IgD-negative memory B cell (primary cell): ENCODE data around the gene CYBA. TPM values are rescaled to one million over a fixed set of nuclear protein-coding genes. Genes with fewer than 3 reads are reported as not detected.
A peak's percentile ranks its signal among the peaks of the same experiment; 100 is the strongest.

ENCODE experiments used
- H3K27ac Mint-ChIP-seq, 3 donors: one replicate each; pipeline ENCODE4 v1.8.0; 2020 to 2022; ENCODE audit warnings: mild to moderate bottlenecking in 3 of 3, mixed read lengths in 3 of 3, moderate library complexity in 1 of 3
- H3K27me3 Mint-ChIP-seq: one replicate; pipeline ENCODE4 v1.8.0; 2021; ENCODE audit warnings: mixed read lengths
- H3K36me3 Mint-ChIP-seq: one replicate; pipeline ENCODE4 v1.8.0; 2020; ENCODE audit warnings: mild to moderate bottlenecking, mixed read lengths
- H3K4me1 Mint-ChIP-seq, 3 donors: one replicate each; pipeline ENCODE4 v1.8.0; 2020 to 2022; ENCODE audit warnings: mixed read lengths in 3 of 3, mild to moderate bottlenecking in 1 of 3
- H3K4me3 Mint-ChIP-seq, 4 donors: one replicate each; pipeline ENCODE4 v1.8.0; 2020 to 2022; ENCODE audit warnings: mild to moderate bottlenecking in 4 of 4, mixed read lengths in 4 of 4, moderate library complexity in 3 of 4
- H3K9me3 Mint-ChIP-seq, 3 donors: one replicate each; pipeline ENCODE4 v1.8.0; 2020 to 2021; ENCODE audit warnings: mixed read lengths in 3 of 3, mild to moderate bottlenecking in 1 of 3
- polyA plus RNA-seq: library from polyadenylated mRNA; unstranded; fragments of 300-500 nt; fragmentation: Illumina TruSeq; gene quantifications from one replicate; pipeline ENCODE4 v1.2.3, GENCODE V29; 2021

The CYBA gene
- polyA plus RNA-seq, 1 donor from 2014 or later: 1,890 TPM

GRCh38 chr16:88649924-88650748 is 717 bp downstream of the CYBA start:
- no peaks in the 10 kb centered on the region for H3K9me3 Mint-ChIP-seq
- H3K36me3 Mint-ChIP-seq: peaks cover 2% of the 10 kb centered on the region
- no peaks in the 10 kb centered on the region for H3K27me3 Mint-ChIP-seq
- peaks cover 8 to 15% (median 13%) of the 10 kb centered on the region in 3 donors for H3K4me1 Mint-ChIP-seq
- peak overlapping the region; percentile 98 to 99 (median 99) for H3K27ac Mint-ChIP-seq
- peak overlapping the region; percentile 94 to 99 (median 97) for H3K4me3 Mint-ChIP-seq

- Mint-ChIP-seq H3K27ac (peak overlapping the region; percentile 97 to 99 (median 98)), H3K36me3 (peaks cover 2% of the 10 kb centered on the region), H3K27me3 (no peaks in the 10 kb centered on the region), H3K4me3 (peak overlapping the region; percentile 94 to 99 (median 97)), H3K9me3 (no peaks in the 10 kb centered on the region), H3K4me1 (peaks cover 9 to 17% (median 15%) of the 10 kb centered on the region in 3 donors)
These were observed 1.5 kb downstream of the CYBA start for GRCh38 chr16:88649195-88649923.

- Mint-ChIP-seq H3K27me3 (no peaks in the 10 kb centered on the region), H3K27ac (peak overlapping the region in 1 of 3 donors; percentile 42), H3K36me3 (no peaks in the 10 kb centered on the region), H3K4me3 (peak overlapping the region in 1 of 4 donors; percentile 65), H3K9me3 (no peaks in the 10 kb centered on the region), H3K4me1 (peaks cover 9 to 20% (median 15%) of the 10 kb centered on the region in 3 donors)
These were observed 3.4 kb downstream of the CYBA start for GRCh38 chr16:88647178-88648070.

DNA sequence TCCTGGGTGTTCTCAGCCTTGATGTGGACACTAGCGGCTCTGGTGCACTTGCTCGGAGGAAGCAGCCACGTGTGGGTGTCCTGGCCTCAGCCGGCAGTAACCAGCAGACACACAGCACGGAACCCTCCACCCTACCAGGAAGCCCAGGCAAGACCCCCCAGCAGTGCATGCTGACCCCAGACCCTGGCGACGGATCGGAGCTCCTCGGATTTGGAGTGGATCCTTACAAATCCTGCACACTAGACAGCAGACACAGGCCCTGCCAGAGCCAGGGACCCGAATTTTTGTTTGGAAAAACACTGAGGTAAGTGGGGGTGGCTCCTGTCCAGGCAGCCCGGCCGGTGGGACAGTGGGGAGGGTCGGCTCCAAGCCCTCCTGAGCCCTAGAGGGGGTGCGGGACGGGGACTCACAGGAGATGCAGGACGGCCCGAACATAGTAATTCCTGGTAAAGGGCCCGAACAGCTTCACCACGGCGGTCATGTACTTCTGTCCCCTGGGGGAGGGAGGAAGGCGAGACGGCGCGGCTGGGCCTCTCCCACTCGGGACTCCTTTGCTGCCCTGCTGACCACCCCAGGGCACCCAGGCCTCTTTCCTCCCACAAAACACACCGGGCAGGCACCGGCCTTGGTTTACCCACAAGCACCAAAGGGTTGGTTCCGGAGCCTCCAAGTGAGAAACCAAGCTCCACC is 4.4 kb downstream of the CYBA start:
- no peaks in the 10 kb centered on the region for H3K36me3 Mint-ChIP-seq
- peak overlapping the region in 2 of 3 donors; percentile 42 to 71 for H3K27ac Mint-ChIP-seq
- H3K4me3 Mint-ChIP-seq: peak overlapping the region in 3 of 4 donors; percentile 32 to 70 (median 43)
- H3K27me3 Mint-ChIP-seq: no peaks in the 10 kb centered on the region
- H3K4me1 Mint-ChIP-seq: peaks cover 12 to 17% (median 15%) of the 10 kb centered on the region in 3 donors
- H3K9me3 Mint-ChIP-seq: no peaks in the 10 kb centered on the region

DNA sequence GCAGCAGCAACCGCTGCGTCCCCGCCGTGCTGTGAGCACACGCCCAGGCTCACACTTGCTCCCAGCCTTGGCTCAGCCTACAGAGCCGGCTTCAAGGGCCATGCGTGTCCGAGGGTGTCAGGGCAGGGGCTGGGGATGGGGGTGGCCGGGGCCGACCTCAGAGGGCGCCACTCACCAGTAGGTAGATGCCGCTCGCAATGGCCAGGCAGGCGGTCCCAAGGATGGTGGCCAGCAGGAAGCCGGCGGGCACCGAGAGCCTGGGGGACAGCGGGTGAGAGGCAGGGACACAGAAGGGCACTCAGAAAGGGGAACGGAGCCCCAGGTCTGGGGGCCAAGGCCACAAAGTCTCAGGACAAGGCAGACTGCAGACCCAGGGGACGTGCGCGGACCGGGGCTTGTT is 4.9 kb downstream of the CYBA start:
- H3K9me3 Mint-ChIP-seq: no peaks in the 10 kb centered on the region
- peaks cover 10 to 18% (median 10%) of the 10 kb centered on the region in 3 donors for H3K4me1 Mint-ChIP-seq
- no peaks in the 10 kb centered on the region for H3K36me3 Mint-ChIP-seq
- H3K4me3 Mint-ChIP-seq: peak overlapping the region in 1 of 4 donors; percentile 43
- H3K27ac Mint-ChIP-seq: peak overlapping the region in 2 of 3 donors; percentile 35 to 42
- H3K27me3 Mint-ChIP-seq: no peaks in the 10 kb centered on the region

- peaks cover under 1% of the 10 kb centered on the region for H3K27me3 Mint-ChIP-seq
- H3K27ac Mint-ChIP-seq: peak overlapping the region in 2 of 3 donors; percentile 35 to 87
- peak overlapping the region in 2 of 4 donors; percentile 68 to 72 for H3K4me3 Mint-ChIP-seq
- H3K4me1 Mint-ChIP-seq: peaks cover 10 to 21% (median 14%) of the 10 kb centered on the region in 3 donors
- H3K36me3 Mint-ChIP-seq: no peaks in the 10 kb centered on the region
- H3K9me3 Mint-ChIP-seq: no peaks in the 10 kb centered on the region
These were observed 5.4 kb downstream of the CYBA start for GRCh38 chr16:88645455-88645854.

GRCh38 chr16:88643644-88643932 is 7.3 kb downstream of the CYBA start:
- H3K36me3 Mint-ChIP-seq: no peaks in the 10 kb centered on the region
- H3K9me3 Mint-ChIP-seq: peaks cover 0 to 3% (median 0%) of the 10 kb centered on the region in 3 donors
- H3K27me3 Mint-ChIP-seq: peaks cover 6% of the 10 kb centered on the region
- H3K4me3 Mint-ChIP-seq: peak overlapping the region in 1 of 4 donors; percentile 42
- peak overlapping the region in 1 of 3 donors; percentile 33 for H3K27ac Mint-ChIP-seq
- H3K4me1 Mint-ChIP-seq: peaks cover 15 to 23% (median 17%) of the 10 kb centered on the region in 3 donors

- H3K4me1 Mint-ChIP-seq: peaks cover 16 to 24% (median 18%) of the 10 kb centered on the region in 3 donors
These were observed 7.8 kb downstream of the CYBA start for GRCh38 chr16:88642881-88643643.

DNA sequence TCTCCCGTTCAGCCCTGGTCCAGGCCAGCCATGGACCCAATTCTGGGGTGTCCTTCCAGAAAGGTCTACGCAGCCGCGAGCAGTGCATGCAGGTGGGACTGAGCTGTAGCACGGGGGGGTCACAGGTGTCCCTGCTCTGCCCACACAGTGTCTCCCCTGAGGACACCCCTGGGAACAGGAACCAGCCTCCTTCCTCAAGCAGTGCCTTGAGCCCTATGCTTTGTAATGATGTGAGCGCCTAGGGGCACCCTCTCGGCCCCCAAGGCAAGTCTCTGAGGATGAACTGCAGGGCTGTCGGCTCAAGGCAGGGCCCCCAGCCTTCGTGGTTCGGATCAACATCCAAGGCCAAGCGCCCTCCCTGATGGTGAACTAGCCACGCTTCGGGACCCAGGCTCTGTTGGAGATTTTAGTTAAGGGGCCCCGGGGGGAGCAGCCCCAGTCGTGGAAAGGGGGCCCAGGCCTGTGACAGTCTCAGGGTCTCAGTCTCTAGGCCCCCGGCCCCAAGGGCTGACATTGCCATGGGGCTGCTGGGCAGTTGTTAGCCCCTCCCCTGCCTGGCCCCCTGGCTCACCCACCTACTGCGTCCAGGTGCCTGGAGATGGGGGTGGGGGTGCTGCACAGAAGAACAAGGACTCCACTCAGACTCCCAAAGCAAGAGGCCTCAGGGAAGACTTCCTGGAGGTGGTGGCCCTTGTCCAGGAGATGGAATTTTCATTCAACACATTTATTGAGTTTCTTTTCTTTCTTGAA is 10.2 kb downstream of the CYBA start:
- H3K27me3 Mint-ChIP-seq: peaks cover 19% of the 10 kb centered on the region
- H3K9me3 Mint-ChIP-seq: peaks cover 0 to 3% (median 1%) of the 10 kb centered on the region in 3 donors
- peak overlapping the region; percentile 81 to 96 (median 95) for H3K27ac Mint-ChIP-seq
- H3K4me3 Mint-ChIP-seq: peak overlapping the region in 3 of 4 donors; percentile 77 to 90 (median 86)
- H3K36me3 Mint-ChIP-seq: no peaks in the 10 kb centered on the region
- peaks cover 29 to 30% (median 30%) of the 10 kb centered on the region in 3 donors for H3K4me1 Mint-ChIP-seq

More at GRCh38 chr16:88642881-88643643, 7.8 kb downstream of the CYBA start:
- Mint-ChIP-seq H3K27me3 (peaks cover 9% of the 10 kb centered on the region), H3K27ac (peak overlapping the region in 1 of 3 donors; percentile 33), H3K9me3 (peaks cover 0 to 3% (median 0%) of the 10 kb centered on the region in 3 donors), H3K36me3 (no peaks in the 10 kb centered on the region), H3K4me3 (peak overlapping the region in 1 of 4 donors; percentile 45)

DNA sequence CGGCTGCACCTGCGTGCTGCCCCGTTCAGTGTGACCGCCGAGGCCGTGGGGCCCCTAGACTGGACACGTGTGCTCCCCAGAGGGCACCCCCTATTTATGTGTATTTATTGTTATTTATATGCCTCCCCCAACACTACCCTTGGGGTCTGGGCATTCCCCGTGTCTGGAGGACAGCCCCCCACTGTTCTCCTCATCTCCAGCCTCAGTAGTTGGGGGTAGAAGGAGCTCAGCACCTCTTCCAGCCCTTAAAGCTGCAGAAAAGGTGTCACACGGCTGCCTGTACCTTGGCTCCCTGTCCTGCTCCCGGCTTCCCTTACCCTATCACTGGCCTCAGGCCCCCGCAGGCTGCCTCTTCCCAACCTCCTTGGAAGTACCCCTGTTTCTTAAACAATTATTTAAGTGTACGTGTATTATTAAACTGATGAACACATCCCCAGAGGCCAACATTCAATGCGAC is 10.8 kb downstream of the CYBA start:
- Mint-ChIP-seq H3K36me3 (no peaks in the 10 kb centered on the region), H3K9me3 (peaks cover 0 to 3% (median 1%) of the 10 kb centered on the region in 3 donors), H3K4me1 (peaks cover 29 to 30% (median 30%) of the 10 kb centered on the region in 3 donors), H3K4me3 (peak overlapping the region; percentile 38 to 90 (median 82)), H3K27ac (peak overlapping the region; percentile 81 to 96 (median 95)), H3K27me3 (peaks cover 19% of the 10 kb centered on the region)

DNA sequence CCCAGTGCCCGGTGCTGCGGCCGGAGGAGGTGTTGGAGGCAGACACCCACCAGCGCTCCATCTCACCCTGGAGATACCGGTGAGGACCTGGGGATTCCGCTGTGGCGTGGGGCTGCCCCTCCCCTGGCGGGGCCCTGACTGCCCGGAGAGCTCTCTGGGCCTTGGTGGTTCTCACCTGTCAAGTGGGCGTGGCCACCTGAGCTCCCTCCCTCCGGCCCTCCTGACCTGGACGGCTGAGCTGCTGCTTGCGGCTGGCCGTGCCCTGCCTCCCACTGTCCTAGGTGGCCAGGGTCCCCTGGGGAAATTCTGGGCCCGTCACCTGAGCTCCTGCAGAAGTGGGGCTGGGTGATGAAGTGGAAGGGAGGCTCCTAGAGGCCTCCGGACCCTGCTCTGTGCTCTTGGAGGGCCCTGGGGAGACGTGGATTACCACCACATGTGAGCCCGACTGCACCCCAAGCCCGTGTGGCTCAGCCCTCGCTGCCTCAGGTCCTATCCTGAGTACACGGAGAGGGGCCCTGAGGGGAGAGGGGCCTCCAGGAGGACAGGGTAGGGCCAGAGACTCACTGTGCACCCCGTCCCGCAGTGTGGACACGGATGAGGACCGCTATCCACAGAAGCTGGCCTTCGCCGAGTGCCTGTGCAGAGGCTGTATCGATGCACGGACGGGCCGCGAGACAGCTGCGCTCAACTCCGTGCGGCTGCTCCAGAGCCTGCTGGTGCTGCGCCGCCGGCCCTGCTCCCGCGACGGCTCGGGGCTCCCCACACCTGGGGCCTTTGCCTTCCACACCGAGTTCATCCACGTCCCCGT is 11.4 kb downstream of the CYBA start:
- Mint-ChIP-seq H3K4me1 (peaks cover 27 to 30% (median 30%) of the 10 kb centered on the region in 3 donors), H3K27ac (peak overlapping the region in 1 of 3 donors; percentile 96), H3K9me3 (peaks cover 0 to 3% (median 1%) of the 10 kb centered on the region in 3 donors)

More for the DNA sequence above, 11.4 kb downstream of the CYBA start:
- Mint-ChIP-seq H3K27me3 (peaks cover 19% of the 10 kb centered on the region), H3K36me3 (no peaks in the 10 kb centered on the region), H3K4me3 (peak overlapping the region; percentile 38 to 90 (median 82))
